ENCODE measurements around the gene MSH3.

DNA sequence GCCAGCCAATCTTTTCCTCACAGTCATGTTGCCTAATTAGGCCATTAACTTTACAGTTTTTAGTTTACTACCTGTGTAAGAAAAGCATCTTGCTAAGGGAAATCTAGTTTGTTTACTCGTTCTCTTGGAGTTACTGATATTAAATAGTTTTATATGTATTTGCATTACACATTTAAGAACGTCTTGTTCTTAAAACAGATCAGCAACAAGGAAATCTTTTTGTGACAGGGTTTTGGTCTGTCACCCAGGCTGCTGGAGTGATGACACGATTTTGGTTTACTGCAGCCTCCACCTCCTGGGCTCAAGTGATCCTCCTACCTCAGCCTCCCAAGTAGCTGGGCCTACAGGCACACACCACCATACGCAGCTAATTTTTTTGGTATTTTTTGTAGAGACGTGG, 29.2 kb upstream of the MSH3 start:
- no peak for TF ChIP-seq CTCF (IDR thresholded peaks at IDR 0.05)
- TF ChIP-seq EP300 (IDR thresholded peaks at IDR 0.05), result no peak
- TF ChIP-seq POLR2AphosphoS5 (IDR thresholded peaks at IDR 0.05), result no peak
- no peak for TF ChIP-seq POLR2A (IDR thresholded peaks at IDR 0.05)

Data from suprapubic skin (tissue), 4 donors.